Neuron (in vitro differentiated cells): ENCODE measurements around the gene FKRP.
"Not testable (repeated sequence)": the region's sequence is repeated elsewhere in the genome, so short reads cannot be mapped to it uniquely, and the experiment has no call there.

Experiments used
- H2AFZ ChIP-seq: one replicate; pipeline ENCODE4 v1.6.1; 2013; ENCODE audit warnings: low read depth, mild to moderate bottlenecking, inconsistent platforms, low read length, moderate library complexity
- H3K27me3 ChIP-seq: one replicate; pipeline ENCODE4 v1.6.1; 2013; ENCODE audit warnings: low read length; ENCODE audit not compliant: insufficient read depth
- H3K36me3 ChIP-seq: one replicate; pipeline ENCODE4 v1.6.1; 2013; ENCODE audit warnings: low read length; ENCODE audit not compliant: insufficient read depth
- H3K4me1 ChIP-seq: one replicate; pipeline ENCODE4 v1.6.1; 2013; ENCODE audit warnings: low read length; ENCODE audit not compliant: insufficient read depth
- H3K4me3 ChIP-seq: 2 replicates; pipeline ENCODE4 v1.5.1; 2013; ENCODE audit warnings: mild to moderate bottlenecking, low read length, moderate library complexity
- H3K9me3 ChIP-seq: one replicate; pipeline ENCODE4 v1.6.1; 2013; ENCODE audit warnings: low read length

FKRP gene

DNA sequence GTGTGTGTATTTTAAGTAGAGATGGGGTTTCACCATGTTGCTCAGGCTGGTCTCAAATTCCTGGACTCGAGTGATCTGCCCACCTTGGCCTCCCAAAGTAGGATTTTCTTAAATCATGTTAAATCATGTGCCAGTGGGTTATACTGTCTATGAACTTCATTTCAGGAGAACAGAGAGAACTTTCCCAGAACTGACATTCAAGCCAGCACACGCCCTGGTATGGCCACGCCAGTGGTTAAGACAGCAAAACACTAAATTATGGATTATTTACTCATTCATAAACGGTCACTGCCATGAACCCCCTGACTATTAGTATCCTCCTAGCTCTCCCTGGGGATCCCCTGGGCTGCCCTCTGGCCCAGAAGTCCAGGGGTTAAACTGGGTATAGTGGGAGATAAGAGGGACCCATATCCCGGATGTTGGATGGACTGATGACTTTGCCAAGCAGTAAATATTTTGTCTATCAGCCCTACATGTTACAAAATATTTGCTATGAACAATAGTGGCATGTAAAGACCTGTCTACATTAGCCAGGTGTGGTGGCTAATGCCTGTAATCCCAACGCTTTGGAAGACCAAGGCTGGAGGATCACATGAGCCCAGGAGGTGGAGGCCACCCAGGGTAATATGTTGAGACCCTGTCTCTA, 16.5 kb downstream of the FKRP start:
- H3K9me3 ChIP-seq: no peaks in the 10 kb centered on the region
- no peak overlapping the region for H3K4me3 ChIP-seq
- H2AFZ ChIP-seq: no peak overlapping the region
- peaks cover 4% of the 10 kb centered on the region for H3K36me3 ChIP-seq
- no peaks in the 10 kb centered on the region for H3K4me1 ChIP-seq
- no peaks in the 10 kb centered on the region for H3K27me3 ChIP-seq

DNA sequence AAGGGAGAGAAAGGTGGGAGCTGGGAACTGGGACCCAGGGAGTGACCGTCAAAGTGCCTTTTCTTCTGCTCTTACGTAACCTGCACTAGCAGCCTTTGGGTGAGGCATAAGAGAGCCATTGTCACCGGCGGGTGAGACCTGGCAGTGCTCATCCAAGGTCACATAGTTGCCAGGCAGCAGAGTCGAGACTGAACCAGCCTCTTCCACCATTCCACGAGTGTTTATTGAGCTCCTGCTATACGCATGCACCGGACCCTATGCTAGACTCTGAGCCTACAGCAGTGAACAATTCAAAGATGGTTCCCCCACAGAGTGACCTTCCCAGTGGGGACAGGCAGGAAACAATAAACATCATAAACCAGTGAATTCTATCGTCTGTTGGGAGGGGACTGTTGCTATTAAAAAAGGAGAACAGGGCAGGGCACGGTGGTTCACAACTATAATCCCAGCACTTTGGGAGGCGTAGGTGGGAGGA, 19.0 kb downstream of the FKRP start:
- H2AFZ ChIP-seq: no peak overlapping the region
- H3K9me3 ChIP-seq: no peaks in the 10 kb centered on the region
- no peak overlapping the region for H3K4me3 ChIP-seq
- H3K27me3 ChIP-seq: no peaks in the 10 kb centered on the region
- H3K36me3 ChIP-seq: no peaks in the 10 kb centered on the region
- H3K4me1 ChIP-seq: peaks cover 8% of the 10 kb centered on the region

DNA sequence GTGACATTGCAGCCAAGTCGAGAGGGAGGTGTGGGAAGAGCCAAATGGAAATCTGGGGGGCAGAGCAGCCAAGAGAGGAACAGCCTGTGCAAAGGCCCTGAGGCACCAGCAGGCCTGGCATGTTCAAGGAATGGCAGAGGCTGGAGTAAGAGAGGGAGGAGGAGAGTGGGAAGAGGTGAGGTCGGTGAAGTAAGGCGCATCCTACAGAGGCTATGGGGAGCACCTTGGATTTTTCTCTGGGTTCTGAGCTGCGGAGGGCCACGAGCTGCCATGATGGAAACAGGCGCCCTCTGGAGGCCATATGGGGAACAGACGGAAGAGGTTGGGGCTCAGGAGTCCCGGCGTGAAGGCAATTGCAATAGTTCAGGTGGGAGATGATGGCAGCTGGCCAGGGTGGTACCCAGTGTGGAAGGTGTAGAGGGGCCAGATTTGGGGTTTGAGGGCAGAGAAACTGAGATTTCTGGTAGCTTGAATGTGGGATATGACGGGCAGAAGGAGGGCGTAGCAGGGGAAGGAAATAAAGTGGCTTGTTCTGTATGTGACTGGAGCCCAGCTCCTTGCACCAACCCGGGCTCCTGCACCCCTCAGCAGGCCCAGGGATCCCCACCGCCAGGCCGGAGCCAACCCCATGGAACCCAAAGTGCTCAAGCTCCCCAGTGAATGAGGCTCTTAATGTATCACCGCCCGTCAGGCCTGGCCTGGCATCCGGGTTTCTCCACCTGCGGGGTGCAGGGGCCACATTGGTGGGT, 20.9 kb downstream of the FKRP start:
- Histone ChIP-seq H3K4me3 (no peak overlapping the region), H2AFZ (no peak overlapping the region), H3K36me3 (no peaks in the 10 kb centered on the region), H3K9me3 (no peaks in the 10 kb centered on the region), H3K27me3 (no peaks in the 10 kb centered on the region), H3K4me1 (peaks cover 8% of the 10 kb centered on the region)

DNA sequence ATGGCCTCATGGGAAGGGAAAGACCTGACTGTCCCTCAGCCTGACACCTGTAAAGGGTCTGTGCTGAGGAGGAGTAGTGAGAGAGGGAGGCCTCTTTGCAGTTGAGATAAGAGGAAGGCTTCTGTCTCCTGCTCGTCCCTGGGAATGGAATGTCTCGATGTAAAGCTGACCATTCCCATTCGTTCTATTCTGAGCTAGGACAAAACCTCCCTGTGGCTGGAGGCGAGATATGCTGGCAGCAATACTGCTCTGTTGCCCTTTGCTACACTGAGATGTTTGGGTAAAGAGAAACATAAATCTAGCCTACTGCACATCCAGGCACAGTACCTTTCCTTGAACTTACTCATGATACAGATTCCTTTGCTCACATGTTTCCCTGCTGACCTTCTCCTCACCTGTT, 22.9 kb downstream of the FKRP start:
- H3K36me3 ChIP-seq, H3K4me3 ChIP-seq, H3K4me1 ChIP-seq, H3K9me3 ChIP-seq, H2AFZ ChIP-seq, H3K27me3 ChIP-seq: not testable (repeated sequence)

DNA sequence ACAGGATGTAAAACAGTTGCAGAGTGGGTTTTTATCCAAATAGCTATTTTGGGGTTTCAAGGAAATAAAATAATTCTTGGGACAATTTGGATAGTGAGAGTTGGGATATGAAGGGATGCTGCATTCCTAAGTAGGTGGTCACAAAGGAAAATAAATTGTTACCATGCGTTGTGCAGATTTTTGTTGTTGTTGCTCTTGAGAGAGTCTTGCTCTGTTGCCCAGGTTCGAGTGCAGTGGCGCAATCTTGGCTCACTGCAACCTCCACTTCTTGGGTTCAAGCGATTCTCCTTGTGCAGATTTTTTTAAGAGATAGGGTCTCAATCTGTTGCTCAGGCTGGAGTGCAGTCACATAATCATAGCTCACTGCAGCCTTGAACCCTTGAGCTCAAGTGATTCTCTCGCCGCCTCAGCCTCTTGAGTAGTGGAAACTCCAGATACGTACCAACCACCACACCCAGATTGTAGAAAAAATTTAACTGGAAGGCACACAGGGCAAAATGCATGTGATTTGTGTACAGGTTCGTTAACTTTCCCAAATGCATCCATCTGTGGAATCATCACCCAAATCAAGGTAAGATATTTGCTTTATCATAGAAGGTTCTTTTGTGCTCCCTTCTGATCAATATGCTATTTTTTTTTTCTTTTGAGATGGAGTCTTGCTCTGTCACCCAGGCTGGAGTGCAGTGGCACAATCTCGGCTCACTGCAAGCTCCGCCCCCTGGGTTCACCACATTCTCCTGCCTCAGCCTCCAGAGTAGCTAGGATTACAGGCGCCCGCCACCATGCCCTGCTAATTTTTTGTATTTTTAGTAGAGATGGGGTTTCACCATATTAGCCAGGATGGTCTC, 26.5 kb downstream of the FKRP start:
- no peak overlapping the region for H3K4me3 ChIP-seq
- H2AFZ ChIP-seq: no peak overlapping the region
- H3K4me1 ChIP-seq: peaks cover 8% of the 10 kb centered on the region
- no peaks in the 10 kb centered on the region for H3K9me3 ChIP-seq
- H3K27me3 ChIP-seq: no peaks in the 10 kb centered on the region
- H3K36me3 ChIP-seq: peaks cover 25% of the 10 kb centered on the region

DNA sequence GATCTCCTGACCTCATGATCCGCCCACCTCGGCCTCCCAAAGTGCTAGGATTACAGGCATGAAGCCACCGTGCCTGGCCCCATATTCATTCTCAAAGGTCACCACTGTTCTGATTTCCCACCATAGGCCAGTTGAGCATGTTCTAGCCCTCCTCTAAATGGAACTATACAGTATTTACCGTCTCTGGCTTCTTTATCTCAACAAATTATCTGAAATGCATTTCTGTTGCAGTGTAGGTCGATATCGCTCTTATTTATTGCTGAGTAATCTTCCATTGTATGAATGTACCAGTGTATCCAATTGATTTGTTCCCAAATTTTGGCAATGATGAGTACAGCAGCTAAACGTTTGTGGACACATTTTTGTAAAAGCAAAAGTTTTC, 27.2 kb downstream of the FKRP start:
- Histone ChIP-seq H3K36me3 (peaks cover 30% of the 10 kb centered on the region), H3K4me3 (no peak overlapping the region)

DNA sequence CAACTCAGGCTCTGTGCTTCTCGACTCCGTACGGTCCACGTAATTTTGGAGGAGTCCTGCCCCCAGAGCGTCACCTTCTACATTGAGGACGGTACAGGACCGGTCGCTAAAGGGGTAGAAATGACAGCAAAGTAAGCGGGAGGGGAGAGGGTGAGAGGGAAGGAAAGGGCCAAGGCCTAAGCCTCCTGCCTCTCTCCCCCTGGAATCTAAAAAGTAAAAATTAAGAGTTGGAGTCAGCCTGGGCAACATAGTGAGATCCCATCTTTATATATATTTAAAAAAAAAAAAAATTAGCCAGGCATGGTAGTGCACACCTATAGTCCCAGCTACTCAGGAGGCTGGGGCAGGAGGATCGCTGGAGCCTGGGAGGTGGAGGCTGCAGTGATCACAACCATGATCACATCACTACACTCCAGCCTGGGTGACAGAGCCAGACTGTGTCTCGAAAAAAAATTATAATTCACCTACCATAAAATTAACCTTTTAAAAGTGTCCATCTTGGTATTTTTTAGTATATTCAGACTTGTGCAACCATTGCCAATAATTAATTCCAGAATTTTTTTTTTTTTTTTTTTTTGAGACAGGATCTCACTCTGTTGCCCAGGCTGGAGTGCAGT, 29.9 kb downstream of the FKRP start:
- Histone ChIP-seq H3K4me3 (no peak overlapping the region), H3K36me3 (peaks cover 44% of the 10 kb centered on the region), H2AFZ (no peak overlapping the region)

More for the DNA sequence above, 27.2 kb downstream of the FKRP start:
- peaks cover 8% of the 10 kb centered on the region for H3K4me1 ChIP-seq
- H3K27me3 ChIP-seq: no peaks in the 10 kb centered on the region
- H2AFZ ChIP-seq: no peak overlapping the region
- no peaks in the 10 kb centered on the region for H3K9me3 ChIP-seq

DNA sequence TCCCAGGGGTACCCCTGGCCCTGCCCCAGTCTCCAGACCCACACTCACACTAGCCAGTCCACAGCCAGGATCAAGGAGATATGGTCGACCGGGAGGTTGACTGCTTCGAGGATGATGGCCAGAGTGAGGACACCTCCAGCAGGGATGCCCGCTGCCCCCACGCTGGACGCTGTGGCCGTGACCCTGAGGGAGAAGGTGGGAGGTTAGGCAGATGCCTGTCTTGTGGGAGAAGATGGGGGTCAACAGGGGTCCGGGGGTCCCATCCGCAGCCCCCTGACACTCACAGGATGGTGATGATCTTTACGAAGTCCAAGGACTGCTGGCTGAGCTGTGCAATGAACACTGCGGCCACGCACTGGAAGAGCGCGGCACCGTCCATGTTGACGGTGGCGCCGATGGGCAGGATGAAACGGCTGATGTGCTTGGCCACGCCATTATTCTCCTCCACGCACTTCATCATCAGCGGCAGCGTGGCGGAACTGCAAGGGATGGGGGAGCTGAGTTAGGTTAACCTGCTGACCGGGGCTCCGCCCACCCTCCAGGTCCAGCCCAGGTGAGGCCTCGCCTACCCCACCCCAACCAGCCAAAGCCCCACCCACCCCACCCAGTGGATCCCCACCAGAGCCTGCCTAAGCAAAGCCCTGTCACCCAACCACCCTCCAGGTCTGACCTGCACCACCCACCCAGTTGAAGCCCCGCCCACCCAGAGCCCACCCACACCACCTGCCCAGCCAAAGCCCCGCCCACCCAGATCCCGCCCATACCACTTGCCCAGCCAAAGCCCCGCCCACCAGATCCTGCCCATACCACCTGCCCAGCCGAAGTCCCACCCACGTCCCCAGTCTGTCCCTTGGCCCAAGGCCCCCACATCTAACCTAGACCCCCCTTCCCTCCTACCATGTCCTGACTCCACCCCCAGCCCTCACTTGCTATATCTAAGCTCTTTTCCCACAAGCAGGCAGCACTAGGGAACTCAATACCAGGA, 31.4 kb downstream of the FKRP start:
- no peaks in the 10 kb centered on the region for H3K4me1 ChIP-seq
- H3K9me3 ChIP-seq: no peaks in the 10 kb centered on the region
- no peaks in the 10 kb centered on the region for H3K27me3 ChIP-seq
- H3K36me3 ChIP-seq: peaks cover 48% of the 10 kb centered on the region
- H3K4me3 ChIP-seq: no peak overlapping the region
- H2AFZ ChIP-seq: no peak overlapping the region

More for the DNA sequence above, 29.9 kb downstream of the FKRP start:
- Histone ChIP-seq H3K4me1 (no peaks in the 10 kb centered on the region), H3K27me3 (no peaks in the 10 kb centered on the region), H3K9me3 (no peaks in the 10 kb centered on the region)

DNA sequence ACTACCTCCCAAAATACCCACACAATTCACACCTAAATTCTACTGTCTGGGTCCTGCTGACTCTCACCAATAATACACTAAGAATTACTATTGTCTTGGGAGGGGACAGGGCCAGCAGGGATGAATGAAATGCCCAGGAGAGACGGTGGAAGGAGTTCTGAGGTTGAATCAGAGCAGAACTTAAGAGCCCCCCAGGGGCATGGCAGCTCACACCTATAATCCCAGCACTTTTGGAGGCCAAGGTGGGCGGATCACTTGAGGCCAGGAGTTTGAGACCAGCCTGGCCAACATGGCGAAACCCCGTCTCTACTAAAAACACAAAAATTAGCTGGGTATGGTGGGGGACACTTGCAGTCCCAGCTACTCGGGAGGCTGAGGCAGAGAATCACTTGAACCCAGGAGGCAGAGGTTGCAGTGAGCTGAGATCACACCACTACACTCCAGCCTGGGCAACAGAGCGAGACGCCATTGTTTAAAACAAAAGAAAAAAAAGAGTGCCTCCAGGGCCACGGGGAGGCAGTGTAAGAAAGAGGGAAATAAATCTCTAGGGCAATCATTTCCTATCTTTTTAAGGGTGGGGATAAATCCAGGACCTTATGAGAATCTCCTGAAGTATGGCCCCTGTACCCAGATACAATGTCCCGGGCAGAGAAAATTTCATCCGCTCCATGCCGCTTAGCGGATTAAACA, 32.2 kb downstream of the FKRP start:
- peaks cover 54% of the 10 kb centered on the region for H3K36me3 ChIP-seq
- H3K4me1 ChIP-seq, H3K27me3 ChIP-seq, H3K9me3 ChIP-seq, H3K4me3 ChIP-seq, H2AFZ ChIP-seq: not testable (repeated sequence)

DNA sequence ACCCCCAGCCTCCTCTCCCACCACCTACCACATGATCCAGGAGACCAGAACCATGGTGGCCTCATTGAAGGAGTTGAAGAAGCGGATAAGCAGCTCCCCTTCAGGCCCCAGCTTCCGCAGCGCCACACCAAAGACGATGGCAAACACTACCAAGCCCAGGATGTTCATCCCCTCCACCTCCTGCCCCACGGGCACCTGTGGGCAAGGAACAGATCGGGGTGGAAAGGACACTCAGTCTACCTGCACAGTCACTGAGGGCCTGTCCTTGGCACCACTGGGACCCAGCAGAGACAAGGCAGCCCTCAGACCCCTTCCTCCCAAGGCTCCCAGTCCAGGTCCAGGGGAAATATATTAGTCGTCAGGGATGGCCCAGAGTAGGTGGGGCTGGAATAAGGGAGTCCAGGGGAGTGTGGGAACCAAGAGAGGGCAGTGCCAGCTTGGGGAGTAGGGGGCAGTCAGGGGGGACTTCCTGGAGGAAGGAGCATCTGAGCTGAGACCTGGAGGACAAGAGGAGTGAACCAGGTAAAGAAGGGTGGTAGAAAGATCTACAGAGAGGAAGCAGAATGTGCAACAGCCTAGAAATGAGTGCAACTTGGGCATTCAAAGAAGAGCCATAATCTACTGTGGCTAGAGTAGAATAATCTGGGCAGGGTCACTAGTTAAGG, 36.6 kb downstream of the FKRP start:
- peaks cover 26% of the 10 kb centered on the region for H3K4me1 ChIP-seq
- H3K27me3 ChIP-seq: no peaks in the 10 kb centered on the region
- H3K4me3 ChIP-seq: no peak overlapping the region
- H2AFZ ChIP-seq: no peak overlapping the region
- peaks cover 31% of the 10 kb centered on the region for H3K36me3 ChIP-seq
- H3K9me3 ChIP-seq: no peaks in the 10 kb centered on the region

DNA sequence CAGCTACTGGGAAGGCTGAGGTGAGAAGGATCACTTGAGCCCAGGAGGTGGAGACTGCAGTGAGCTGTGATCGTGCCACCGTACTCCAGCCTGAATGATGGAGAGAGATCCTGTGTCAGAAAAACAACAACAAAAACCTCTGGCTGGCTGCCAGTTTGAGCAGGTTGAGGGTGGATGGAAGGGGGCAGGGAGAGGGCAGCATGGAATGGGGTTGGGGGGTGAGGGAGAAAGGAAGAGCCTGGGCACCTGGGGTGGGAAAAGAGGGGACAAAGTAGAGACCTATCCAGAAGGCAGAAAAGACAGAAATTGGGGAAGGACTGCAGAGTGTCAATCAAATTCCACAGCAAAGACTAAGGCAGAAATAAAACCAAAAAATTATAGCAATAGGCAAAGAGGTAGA, 37.8 kb downstream of the FKRP start:
- Histone ChIP-seq H3K27me3 (no peaks in the 10 kb centered on the region), H3K4me3 (peak overlapping the region; percentile 34), H3K36me3 (peaks cover 23% of the 10 kb centered on the region), H2AFZ (no peak overlapping the region), H3K4me1 (peaks cover 30% of the 10 kb centered on the region), H3K9me3 (no peaks in the 10 kb centered on the region)
